ENCODE results near the gene CNNM1. TPM values are rescaled to one million over a fixed set of nuclear protein-coding genes. Genes with fewer than 3 reads are reported as not detected.

Gene CNNM1
- polyA plus RNA-seq (ENCODE audit: insufficient read length in 12 of 12), result under 1 TPM in 9 of 12 donors, not detected in 3; 0.01 to 0.33 (median 0.05) TPM
- long read RNA-seq, donor 1, result 0 reads
- long read RNA-seq, donor 2, result 0 reads
- long read RNA-seq, donor 3, result 0 reads
- long read RNA-seq, donor 4, result 0 reads
- long read RNA-seq, donor 5, result 0 reads
- long read RNA-seq, donor 6, result 0 reads
- long read RNA-seq, donor 7, result 0 reads
- long read RNA-seq, donor 8, result 0 reads
- long read RNA-seq, donor 9, result 0 reads
- long read RNA-seq, donor 10, result 0 reads
- long read RNA-seq, donor 11, result 0 reads

GRCh38 chr10:99329304-99329553 lies at the start of gene CNNM1:
CNNM1 (plus strand) TSS chr10:99329356; CDS start chr10:99329388, 32 bp downstream.
- no peak for DNase-seq

- DNase-seq, result peak; percentile 17
These were observed 49.5 kb upstream of the CNNM1 start for GRCh38 chr10:99279626-99280111.

- DNase-seq, result no peak
These were observed 48.7 kb upstream of the CNNM1 start for GRCh38 chr10:99280472-99280871.

GRCh38 chr10:99285881-99286280 lies 43.3 kb upstream of the CNNM1 start:
- no peak for DNase-seq

GRCh38 chr10:99290306-99290705 lies 38.9 kb upstream of the CNNM1 start:
- no peak for DNase-seq

GRCh38 chr10:99292159-99292558 lies 37.0 kb upstream of the CNNM1 start:
- peak; percentile 33 for DNase-seq

GRCh38 chr10:99296605-99297004 lies 32.6 kb upstream of the CNNM1 start:
- DNase-seq, result no peak

- DNase-seq, result no peak
These were observed 32.1 kb upstream of the CNNM1 start for GRCh38 chr10:99297033-99297432.

GRCh38 chr10:99303899-99304861 lies 25.0 kb upstream of the CNNM1 start:
- DNase-seq, result no peak

- no peak for DNase-seq
These were observed 24.3 kb upstream of the CNNM1 start for GRCh38 chr10:99304862-99305229.

- DNase-seq, result no peak
These were observed 16.7 kb upstream of the CNNM1 start for GRCh38 chr10:99312501-99312900.

GRCh38 chr10:99315853-99316252 lies 13.3 kb upstream of the CNNM1 start:
- DNase-seq, result no peak

- DNase-seq, result no peak
These were observed 12.8 kb upstream of the CNNM1 start for GRCh38 chr10:99316374-99316773.

GRCh38 chr10:99318048-99318447 lies 11.1 kb upstream of the CNNM1 start:
- DNase-seq, result no peak

GRCh38 chr10:99318475-99318874 lies 10.7 kb upstream of the CNNM1 start:
- DNase-seq, result no peak

- no peak for DNase-seq
These were observed 3.9 kb upstream of the CNNM1 start for GRCh38 chr10:99325281-99325680.

GRCh38 chr10:99326871-99327270 lies 2.3 kb upstream of the CNNM1 start:
- DNase-seq, result no peak

GRCh38 chr10:99328579-99329303 lies 415 bp upstream of the CNNM1 start:
- DNase-seq, result no peak

GRCh38 chr10:99329554-99330346 lies 594 bp downstream of the CNNM1 start:
- no peak for DNase-seq

- no peak for DNase-seq
These were observed 1.3 kb downstream of the CNNM1 start for GRCh38 chr10:99330347-99330924.

GRCh38 chr10:99331207-99331803 lies 2.1 kb downstream of the CNNM1 start:
- no peak for DNase-seq

Data from muscle of arm (tissue), 14 donors.